OCI-LY1 (cell line): Measurements from ENCODE around the gene CYBA.

Experiments used
- H2AFZ ChIP-seq: fragments of 200-600 bp; sonication (generic), shearing (Covaris generic); 2 replicates; pipeline ENCODE4 v1.6.0; 2014; ENCODE audit warnings: antibody characterized with exemption, mild to moderate bottlenecking, low read length
- H3F3A ChIP-seq: fragments of 200-600 bp; sonication (generic), shearing (Covaris generic); 2 replicates; pipeline ENCODE4 v1.6.0; 2014; ENCODE audit warnings: mild to moderate bottlenecking, antibody characterized with exemption, low read length, moderate library complexity; ENCODE audit not compliant: insufficient read depth
- H3K27ac ChIP-seq: fragments of 200-600 bp; sonication (generic); 2 replicates; pipeline ENCODE4 v1.5.1; 2014; ENCODE audit warnings: low read length, mixed run types, mild to moderate bottlenecking, low read depth; ENCODE audit not compliant: poor library complexity, severe bottlenecking
- H3K27me3 ChIP-seq: fragments of 200-600 bp; sonication (generic); 2 replicates; pipeline ENCODE4 v1.6.0; 2014; ENCODE audit warnings: antibody characterized with exemption, mild to moderate bottlenecking, low read length, moderate library complexity; ENCODE audit not compliant: insufficient read depth
- H3K36me3 ChIP-seq: fragments of 200-600 bp; sonication (generic); 2 replicates; pipeline ENCODE4 v1.6.1; 2014; ENCODE audit warnings: mild to moderate bottlenecking, antibody characterized with exemption, low read length, moderate library complexity, mixed read lengths; ENCODE audit not compliant: insufficient read depth
- H3K4me1 ChIP-seq: fragments of 200-600 bp; sonication (generic); 2 replicates; pipeline ENCODE4 v1.5.1; 2014; ENCODE audit warnings: mild to moderate bottlenecking, low read length, moderate library complexity; ENCODE audit not compliant: insufficient read depth, severe bottlenecking
- H3K4me2 ChIP-seq: fragments of 200-600 bp; sonication (generic), shearing (Covaris generic); 2 replicates; pipeline ENCODE4 v1.6.1; 2014; ENCODE audit warnings: low read length
- H3K4me3 ChIP-seq: fragments of 200-600 bp; sonication (generic); 2 replicates; pipeline ENCODE4 v1.5.1; 2014; ENCODE audit warnings: low read length, low read depth, mild to moderate bottlenecking, mixed read lengths; ENCODE audit not compliant: poor library complexity, severe bottlenecking
- H3K79me2 ChIP-seq: fragments of 200-600 bp; shearing (Covaris generic); 2 replicates; pipeline ENCODE4 v1.6.1; 2016; ENCODE audit warnings: mixed run types, low read length, mixed read lengths; ENCODE audit not compliant: insufficient read depth
- H3K9ac ChIP-seq: fragments of 200-600 bp; sonication (generic), shearing (Covaris generic); 2 replicates; pipeline ENCODE4 v1.6.1; 2014; ENCODE audit warnings: mild to moderate bottlenecking, low read length, mixed read lengths
- H3K9me2 ChIP-seq: fragments of 200-600 bp; sonication (generic), shearing (Covaris generic); 2 replicates; pipeline ENCODE4 v1.6.1; 2014; ENCODE audit warnings: low read depth, mild to moderate bottlenecking, low read length, mixed read lengths
- H3K9me3 ChIP-seq: fragments of 200-600 bp; shearing (Covaris generic); 2 replicates; pipeline ENCODE4 v1.6.1; 2014; ENCODE audit warnings: low read length, mixed read lengths
- H4K20me1 ChIP-seq: fragments of 200-600 bp; sonication (generic), shearing (Covaris generic); 2 replicates; pipeline ENCODE4 v1.6.0; 2016; ENCODE audit warnings: mild to moderate bottlenecking, low read length; ENCODE audit not compliant: insufficient read depth
- EZH2 ChIP-seq: fragments of 200-600 bp; sonication (generic), shearing (Covaris generic); IDR thresholded peaks from 2 replicates; pipeline ENCODE4 v1.8.0; 2017; ENCODE audit warnings: borderline replicate concordance, mixed run types, mild to moderate bottlenecking, antibody characterized with exemption, low read length, moderate library complexity, mixed read lengths
- TF ChIP-seq, protein P1 (sequence below): fragments of 200-600 bp; sonication (generic), shearing (Covaris generic); IDR thresholded peaks from 2 replicates; pipeline ENCODE4 v1.5.1; 2017; ENCODE audit warnings: mild to moderate bottlenecking, antibody characterized with exemption, low read length, moderate library complexity, mixed read lengths

CYBA gene

DNA sequence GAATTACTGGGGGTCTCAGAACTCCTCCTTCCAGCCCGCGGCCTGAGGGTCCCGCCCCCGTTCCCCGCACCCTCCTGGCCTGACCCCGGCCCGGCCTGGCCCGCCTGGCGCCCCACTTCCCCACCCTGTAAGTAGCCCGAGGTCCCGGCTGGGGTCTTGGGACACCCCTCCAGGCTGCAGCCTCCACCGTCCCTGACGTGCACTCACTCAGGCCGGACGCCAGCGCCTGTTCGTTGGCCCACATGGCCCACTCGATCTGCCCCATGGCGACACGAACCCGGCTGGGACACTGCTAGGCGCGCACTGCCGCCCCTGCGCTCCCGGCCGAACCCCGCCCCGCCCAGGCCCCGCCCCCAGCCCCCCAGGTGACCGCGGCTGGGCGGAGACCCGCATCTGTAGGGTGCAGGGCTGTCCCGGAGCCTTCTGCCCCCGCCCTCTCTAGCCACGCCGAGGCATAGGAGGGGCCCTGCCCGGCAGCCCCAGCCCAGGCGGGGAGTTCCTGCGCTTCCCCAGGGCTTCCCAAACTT is at the start of gene CYBA:
CYBA (minus strand) TSS at position 305 of the 527 bp plus-strand sequence; CDS start at position 265, 40 bp downstream.
- H3K79me2 ChIP-seq: no peaks in the 10 kb centered on the region
- no peak for TF ChIP-seq EZH2
- TF ChIP-seq, protein P1, sequence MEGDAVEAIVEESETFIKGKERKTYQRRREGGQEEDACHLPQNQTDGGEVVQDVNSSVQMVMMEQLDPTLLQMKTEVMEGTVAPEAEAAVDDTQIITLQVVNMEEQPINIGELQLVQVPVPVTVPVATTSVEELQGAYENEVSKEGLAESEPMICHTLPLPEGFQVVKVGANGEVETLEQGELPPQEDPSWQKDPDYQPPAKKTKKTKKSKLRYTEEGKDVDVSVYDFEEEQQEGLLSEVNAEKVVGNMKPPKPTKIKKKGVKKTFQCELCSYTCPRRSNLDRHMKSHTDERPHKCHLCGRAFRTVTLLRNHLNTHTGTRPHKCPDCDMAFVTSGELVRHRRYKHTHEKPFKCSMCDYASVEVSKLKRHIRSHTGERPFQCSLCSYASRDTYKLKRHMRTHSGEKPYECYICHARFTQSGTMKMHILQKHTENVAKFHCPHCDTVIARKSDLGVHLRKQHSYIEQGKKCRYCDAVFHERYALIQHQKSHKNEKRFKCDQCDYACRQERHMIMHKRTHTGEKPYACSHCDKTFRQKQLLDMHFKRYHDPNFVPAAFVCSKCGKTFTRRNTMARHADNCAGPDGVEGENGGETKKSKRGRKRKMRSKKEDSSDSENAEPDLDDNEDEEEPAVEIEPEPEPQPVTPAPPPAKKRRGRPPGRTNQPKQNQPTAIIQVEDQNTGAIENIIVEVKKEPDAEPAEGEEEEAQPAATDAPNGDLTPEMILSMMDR: no peak
- H2AFZ ChIP-seq: no peak within 1 kb of the TSS
- H3K9ac ChIP-seq: peak within 1 kb of the TSS; percentile 96
- H3K4me1 ChIP-seq: peaks cover 36% of the 10 kb centered on the region
- no peaks in the 10 kb centered on the region for H3K9me2 ChIP-seq
- H3K9me3 ChIP-seq: no peaks in the 10 kb centered on the region
- no peaks in the 10 kb centered on the region for H3K27me3 ChIP-seq
- H3F3A ChIP-seq: no peaks in the 10 kb centered on the region
- peak within 1 kb of the TSS; percentile 94 for H3K4me3 ChIP-seq
- peaks cover 74% of the 10 kb centered on the region for H3K36me3 ChIP-seq
- H3K4me2 ChIP-seq: peak within 1 kb of the TSS; percentile 96
- H3K27ac ChIP-seq: peak within 1 kb of the TSS; percentile 95
- H4K20me1 ChIP-seq: no peaks in the 10 kb centered on the region

DNA sequence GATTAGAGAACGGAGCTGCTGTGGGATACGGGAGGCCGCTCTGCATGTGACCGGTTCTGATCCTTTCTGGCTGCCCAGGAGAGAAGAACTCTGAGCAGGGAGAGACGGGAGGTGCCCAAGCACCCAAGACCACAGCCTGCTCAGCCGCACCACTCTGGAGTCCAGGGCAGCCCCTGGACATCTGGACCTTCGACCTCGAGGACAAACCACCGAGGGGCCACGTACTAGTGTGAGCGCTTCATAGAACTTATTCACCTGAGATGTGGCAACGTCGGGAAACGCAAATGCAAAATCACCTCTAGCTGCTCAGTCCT is 49.4 kb upstream of the CYBA start:
- no peaks in the 10 kb centered on the region for H3F3A ChIP-seq
- H3K4me1 ChIP-seq: peaks cover 41% of the 10 kb centered on the region
- no peak overlapping the region for H3K9ac ChIP-seq
- H3K36me3 ChIP-seq: peaks cover 7% of the 10 kb centered on the region; the same call in 1 of the 2 replicates
- H2AFZ ChIP-seq: no peak overlapping the region
- no peaks in the 10 kb centered on the region for H4K20me1 ChIP-seq
- no peaks in the 10 kb centered on the region for H3K9me3 ChIP-seq
- H3K4me2 ChIP-seq: no peak overlapping the region
- H3K27me3 ChIP-seq: peaks cover 8% of the 10 kb centered on the region; the same call in 1 of the 2 replicates
- no peak overlapping the region for H3K4me3 ChIP-seq
- H3K9me2 ChIP-seq: no peaks in the 10 kb centered on the region
- no peaks in the 10 kb centered on the region for H3K79me2 ChIP-seq
- no peak overlapping the region for H3K27ac ChIP-seq
- TF ChIP-seq EZH2: no peak
- TF ChIP-seq, protein P1: no peak

- Histone ChIP-seq H3K4me1 (peaks cover 30% of the 10 kb centered on the region), H2AFZ (no peak overlapping the region), H3K4me3 (no peak overlapping the region), H3K4me2 (no peak overlapping the region), H3K36me3 (peaks cover 7% of the 10 kb centered on the region; the same call in 1 of the 2 replicates), H4K20me1 (no peaks in the 10 kb centered on the region), H3K27ac (no peak overlapping the region), H3K9ac (no peak overlapping the region), H3F3A (no peaks in the 10 kb centered on the region), H3K9me2 (no peaks in the 10 kb centered on the region), H3K9me3 (no peaks in the 10 kb centered on the region), H3K27me3 (peaks cover 8% of the 10 kb centered on the region; the same call in 1 of the 2 replicates), H3K79me2 (no peaks in the 10 kb centered on the region)
- TF ChIP-seq, protein P1: no peak
- no peak for TF ChIP-seq EZH2
Measured at GRCh38 chr16:88699180-88699579, 48.3 kb upstream of the CYBA start.
